Endometrium (tissue), 2 donors: ENCODE data around the gene RSPH9.

Experiments used
- FAIRE-seq: peaks from 2 replicates; lab custom pipeline; 2012; peaks lifted over from hg19 to GRCh38; lab: Jason Lieb, UNC
- donor health status: control.
- donor health status: control.

Gene RSPH9

DNA sequence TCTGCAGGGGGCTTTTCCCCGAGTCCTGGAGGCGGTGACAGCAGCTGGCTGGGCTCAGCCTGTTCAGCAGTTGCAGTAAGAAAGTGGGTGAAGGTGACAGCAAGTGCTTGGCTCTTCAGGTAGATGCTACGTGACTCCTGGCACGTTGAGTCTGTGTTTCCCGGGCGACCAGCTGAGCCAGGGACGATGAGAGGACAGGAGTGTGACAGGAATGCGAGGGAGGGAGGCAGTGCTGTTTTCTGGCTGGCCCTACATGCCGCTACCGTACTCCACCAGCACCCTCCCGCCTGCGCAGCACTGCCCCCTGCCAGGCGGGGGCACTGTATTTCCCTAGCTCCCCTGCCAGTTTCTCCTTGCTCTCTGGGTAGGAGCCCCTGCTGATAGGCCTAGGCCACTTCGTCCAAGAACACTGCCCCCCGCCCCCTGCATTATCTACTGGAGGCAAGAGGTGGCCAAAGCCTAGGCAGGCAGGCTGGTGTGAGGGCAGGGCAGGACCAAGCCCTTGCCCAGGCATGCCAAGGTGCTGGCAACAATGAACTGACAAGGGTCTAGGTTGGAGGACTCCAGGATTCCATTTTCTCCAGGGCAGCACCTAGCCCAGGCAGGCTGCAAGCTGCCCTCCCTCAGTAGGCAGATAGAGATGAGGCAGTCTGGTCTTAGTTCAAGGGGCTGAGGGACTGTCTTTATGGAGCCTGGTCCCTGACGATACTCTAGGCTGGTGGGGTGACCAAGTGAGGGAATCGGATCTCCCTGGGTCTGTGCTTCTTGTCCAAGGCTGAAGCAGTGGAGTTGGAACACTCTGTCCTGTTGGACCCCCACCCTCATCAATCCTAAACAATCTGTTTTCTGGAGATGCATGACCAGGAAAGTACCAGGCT is 23.6 kb downstream of the RSPH9 start:
- no peak for FAIRE-seq

DNA sequence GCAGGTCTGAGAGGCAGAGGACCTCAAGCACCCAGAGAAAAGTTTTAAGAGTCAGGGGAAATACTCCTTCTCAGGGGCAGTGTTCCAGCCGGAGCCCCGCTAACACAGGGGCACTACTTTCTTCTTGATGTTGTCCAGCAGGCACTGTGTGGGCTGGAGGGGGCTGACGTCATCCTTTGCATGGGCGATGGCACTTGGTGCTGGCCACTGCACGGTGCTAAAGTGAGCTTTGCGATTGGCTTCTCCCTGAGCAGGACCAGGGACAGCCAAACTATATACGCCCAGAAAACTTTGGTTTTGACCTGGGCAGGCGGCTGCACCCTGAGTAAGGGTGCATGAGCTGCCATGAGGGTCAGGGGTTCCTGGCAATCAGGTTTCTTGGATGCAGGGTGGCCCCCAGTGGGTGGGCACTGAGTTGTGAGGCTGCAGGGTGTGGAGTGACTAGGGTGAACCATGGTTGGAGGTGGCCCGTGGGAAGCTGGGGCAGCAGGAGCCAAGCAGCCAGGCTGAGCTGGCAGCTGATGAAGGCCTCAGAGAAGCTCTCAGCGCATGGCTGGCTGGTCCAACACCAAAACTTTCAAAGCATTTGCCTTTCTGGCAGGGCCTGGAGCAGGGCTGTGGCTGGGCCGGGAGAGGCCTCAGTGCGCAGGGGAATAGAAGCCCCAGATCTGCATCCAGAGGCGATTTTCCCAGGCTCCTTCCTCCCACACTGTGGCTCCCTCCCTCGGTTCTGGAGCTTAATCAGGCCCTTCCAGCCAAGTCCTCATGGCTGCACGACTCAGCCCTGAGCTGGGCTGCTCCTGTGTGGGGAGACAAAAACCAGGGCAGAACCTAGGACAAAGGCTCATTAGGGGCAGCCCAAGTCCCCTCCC is 24.4 kb downstream of the RSPH9 start:
- FAIRE-seq, result no peak

DNA sequence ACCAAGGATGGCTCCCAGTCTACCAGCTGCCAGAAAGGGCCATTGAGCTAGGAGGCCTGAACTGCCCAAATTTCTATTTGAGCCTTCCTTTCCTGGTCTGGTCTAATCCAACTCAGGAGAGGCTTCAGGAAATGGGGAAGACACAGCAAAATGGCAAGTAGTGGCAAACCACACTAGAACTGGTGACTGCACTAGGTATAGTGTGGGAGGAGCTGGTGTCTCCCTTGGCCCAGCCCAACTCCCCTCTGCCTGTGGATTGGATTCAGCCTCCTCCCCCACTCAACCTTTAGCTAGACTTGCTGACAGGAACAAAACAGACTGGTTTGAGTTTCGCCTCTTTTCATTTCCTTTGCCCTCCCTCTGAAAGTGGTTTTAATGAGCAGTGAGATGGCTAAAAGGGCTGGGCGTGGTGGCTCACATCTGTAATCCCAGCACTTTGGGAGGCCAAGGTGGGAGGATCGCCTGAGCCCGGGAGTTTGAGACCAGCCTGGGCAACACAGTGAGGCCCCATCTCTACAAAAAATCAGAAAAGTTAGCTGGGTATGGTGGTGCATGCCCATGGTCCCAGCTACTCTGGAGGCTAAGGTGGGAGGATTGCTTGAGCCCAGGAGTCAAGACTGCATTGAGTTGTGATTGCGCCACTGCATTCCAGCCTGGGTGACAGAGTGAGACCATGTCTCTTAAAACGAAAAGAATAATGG is 25.2 kb downstream of the RSPH9 start:
- FAIRE-seq, result no peak

DNA sequence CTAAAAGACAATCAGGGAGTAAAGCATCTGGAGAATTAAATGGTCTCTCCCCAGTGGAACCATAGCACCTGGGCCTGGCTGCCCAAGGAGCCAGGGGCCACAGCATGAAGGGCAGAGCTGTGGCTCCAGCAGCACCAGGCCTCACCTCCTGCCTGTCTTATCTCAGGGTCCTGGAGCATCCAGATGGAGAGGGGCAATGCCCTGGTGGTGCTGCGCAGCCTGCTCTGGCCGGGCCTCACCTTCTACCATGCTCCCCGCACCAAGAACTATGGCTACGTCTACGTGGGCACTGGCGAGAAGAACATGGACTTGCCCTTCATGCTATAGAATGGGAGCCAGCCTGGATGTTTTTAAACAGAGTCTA is 25.8 kb downstream of the RSPH9 start:
- FAIRE-seq, result no peak

DNA sequence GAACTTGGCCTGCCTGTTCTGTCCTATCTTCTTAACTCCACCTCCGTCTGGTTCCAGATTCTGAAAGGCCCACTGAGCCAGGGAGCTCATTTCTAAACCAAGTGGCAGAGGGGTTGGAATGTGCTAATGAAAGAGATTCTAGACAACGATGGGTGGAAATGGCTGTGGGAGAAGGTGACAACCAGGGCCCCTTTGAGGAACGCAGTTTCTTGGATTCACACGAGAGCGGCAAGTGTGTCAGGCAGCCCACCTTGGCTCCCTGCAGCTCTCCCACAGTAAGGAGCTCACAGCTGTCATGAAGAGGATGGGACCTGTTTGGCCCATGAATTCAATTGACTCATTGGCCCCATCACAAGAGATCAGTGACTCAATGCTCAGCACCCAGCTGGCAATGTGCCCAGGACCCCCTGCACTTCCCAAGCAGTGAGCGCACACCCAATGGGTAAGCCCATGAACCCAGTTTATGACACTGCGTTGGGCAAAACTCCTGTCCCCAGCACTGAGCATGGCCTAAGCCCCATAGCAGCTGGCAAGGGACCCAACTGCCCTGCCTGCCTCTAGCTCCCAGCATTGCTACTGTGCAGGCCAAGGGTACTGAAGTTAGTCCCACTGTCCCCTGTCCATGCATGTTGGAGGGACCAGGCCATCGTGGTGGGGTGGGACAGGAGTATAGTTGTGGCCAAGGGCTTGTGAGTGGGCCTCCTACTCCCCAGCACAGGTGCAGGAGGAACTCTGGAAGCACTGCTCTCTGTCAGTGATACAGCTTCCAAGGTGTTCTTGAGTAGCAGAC is 26.4 kb downstream of the RSPH9 start:
- FAIRE-seq, result no peak

DNA sequence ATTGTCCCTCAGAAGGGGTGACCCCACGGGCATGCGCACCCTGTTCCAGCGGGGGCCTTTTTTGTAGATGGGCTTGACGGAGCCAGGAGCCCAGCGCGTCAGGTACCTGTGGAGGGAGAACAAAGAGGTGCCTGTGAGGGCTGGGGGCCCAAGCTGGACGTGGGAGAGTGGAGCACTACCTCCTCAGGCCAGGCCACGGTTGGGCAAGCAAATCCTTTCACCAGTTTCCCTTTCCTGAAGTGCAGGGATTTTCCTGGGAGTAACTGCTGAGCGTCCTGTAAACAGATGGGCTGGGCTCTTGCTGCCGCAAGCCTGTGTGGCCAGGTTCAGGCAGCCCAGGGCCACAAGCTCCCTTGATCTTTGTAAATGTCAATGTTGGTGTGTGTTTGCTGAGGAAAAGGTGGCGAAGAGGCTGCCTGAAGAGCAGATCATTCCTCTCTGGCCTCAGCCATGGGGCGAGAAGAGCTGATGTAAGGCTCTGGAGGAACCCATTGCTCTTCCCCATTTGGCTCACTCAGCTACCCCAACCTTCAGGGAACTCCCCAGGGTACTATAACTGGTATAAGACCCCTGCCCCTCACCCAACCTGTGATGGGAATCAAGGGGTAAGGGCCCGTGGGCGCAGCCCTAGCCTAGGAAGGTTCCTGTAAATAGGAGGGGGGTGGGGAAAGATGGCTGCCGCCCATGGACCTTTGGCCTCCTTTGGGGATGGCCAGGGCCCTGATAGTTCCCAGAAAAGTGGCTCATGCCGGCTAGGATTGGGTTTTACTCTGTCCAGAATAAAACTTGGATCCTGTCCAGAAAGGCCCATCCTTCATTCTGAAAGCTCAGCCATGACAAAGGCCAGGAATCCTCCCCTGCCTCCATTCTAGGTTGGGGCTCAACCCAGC is 27.2 kb downstream of the RSPH9 start:
- FAIRE-seq, result no peak

DNA sequence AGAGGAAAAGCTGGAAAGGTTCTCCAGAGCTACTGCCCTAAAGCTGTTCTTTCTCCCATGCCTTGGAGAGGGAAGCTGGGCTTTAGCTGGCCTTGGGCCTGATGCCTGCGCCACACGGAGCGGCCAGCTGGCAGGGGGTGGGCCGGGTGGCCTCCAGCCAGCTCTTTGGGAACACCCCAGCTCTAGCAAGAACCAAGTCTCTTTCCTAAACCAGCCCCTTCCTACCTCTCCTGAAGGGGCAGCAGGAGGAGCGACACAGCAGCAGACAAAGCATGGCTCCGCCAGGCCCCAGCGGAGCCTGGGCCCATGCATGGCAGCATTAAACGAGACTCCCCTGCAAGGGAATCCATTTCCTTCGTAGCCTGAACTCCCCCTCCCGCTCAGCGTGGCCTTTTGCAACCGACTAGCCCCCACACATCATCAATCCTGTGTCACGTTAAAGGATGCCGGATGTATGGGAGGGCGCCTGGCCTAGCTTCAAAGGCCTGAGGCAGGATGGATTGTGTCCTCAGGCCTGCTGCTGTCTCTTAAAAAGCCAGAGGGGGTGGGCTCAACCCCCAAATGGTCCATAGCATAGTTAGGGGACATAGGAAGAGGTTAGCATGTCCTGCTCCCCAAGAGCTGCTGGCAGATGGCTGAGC is 28.7 kb downstream of the RSPH9 start:
- FAIRE-seq, result no peak

DNA sequence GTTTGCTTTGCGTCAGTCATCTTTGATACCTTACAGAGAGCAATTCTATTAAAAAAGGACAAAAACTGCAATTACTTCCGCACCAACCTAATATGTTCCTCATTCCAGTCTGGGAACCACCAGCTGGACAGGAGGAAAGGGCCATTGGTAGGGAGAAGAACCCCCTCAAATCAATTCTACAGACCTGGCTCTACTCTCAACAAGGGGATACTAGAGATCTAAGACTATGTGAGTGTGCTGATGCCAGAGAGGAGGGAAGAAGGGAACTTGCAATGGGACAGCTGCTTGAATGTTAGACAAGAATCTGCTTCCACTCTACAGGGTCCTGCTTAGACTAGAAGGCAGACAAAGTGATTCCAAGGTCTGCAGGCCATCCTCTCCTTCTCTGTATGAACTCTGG is 29.5 kb downstream of the RSPH9 start:
- no peak for FAIRE-seq

DNA sequence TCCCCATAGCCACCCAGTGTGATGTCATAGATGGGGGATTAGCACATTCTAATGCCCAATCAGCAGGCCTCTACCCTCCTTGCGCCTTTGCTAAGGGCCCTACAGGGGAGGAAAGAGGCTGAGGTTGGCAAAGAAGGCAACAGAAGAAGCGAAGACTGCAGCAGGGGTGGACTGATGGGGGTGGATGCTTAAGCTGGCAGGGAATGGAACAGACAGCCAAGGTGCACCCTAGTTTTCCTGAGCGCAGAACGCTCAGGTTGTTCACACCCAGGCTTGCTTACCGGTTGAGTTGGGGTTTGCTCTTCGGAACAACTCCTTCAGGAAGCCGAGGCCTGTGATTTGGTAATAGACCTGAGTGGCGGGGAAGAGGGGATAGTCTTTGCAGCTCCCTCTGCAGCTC is 30.1 kb downstream of the RSPH9 start:
- no peak for FAIRE-seq

DNA sequence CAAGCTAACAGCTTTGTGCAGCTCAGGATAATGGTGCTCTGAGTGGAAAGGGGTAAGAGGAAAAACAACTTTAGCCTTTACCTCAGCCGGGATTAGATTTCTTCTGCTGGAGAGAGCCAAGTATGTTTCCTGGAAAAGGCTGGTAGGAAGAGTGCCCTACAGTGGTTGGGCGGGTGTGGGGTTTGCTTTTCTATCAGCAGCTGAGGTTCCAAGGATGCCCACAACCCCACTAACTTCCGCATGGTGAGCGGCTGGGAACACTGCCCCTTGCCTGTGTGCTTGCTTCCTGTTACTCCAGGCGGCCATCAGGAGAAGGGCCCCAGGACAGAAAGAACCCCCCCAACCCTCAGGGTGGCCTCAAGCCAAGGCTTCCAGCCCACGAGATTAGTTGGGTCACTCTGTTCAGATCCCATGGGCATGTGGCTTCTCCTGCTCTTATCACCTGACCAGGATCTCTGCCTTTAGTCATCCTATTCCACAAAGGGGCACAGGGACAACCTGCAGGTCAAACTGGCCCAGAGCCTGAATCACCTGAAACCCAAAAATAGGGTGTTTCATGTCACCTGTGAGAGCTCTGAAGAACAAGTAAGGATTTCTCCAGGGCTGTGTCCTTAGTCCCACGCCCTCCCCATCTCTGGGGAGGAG is 32.2 kb downstream of the RSPH9 start:
- FAIRE-seq, result no peak

DNA sequence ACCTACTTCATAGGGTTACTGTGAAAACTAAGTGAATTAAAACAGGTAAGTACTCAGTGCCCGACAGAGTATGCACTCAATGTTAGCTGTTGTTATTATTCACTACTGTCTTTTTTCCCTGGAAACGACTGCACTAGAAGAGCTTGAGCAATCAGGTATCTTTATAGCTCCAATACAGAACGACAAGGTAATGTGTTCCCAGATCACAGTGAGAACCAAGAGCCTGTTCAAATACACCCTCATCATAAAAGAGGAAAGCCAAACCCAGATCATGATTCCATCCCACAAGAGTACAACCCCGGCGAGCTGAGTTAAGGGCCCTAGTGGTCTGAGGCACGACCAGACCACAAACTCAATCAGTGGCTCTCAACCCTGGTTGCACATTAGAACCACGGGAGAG is 32.9 kb downstream of the RSPH9 start:
- FAIRE-seq, result no peak

DNA sequence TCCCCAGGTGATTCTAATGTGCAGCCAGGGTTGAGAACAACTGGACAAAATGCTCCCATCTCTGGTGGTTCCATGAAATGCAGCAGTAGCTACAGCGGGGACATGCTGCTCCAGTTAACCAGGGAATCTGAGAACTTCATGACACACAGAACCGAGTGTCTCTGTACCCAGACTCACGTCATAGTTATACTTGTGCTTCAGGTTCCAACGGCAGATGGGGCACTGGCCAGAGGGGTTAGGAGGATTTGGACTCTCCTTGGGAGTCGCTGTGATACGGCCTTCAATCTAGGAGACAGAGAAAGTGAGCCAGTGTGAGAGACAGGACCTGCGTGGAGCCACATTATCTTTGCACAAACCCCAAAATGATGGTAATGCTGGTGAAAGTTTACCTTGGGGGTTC is 33.5 kb downstream of the RSPH9 start:
- FAIRE-seq, result no peak

DNA sequence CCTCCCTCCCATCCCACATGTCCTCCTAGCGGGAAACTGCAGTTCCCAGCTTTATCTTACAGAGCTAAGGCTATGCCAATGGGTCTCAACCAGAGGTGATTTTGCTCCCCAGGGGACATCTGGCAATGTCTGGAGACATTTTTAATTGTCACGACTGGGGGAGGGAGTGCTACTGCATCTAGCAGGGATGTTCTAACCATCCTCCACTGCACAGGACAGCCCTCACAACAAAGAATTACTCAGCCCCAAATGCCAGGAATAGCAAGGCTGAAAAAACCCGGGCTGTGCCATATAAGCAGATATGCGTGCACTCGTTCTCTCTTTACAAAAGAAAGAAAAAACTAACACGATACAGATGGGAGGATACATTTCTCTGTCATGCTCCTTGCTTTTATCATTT is 34.2 kb downstream of the RSPH9 start:
- no peak for FAIRE-seq

DNA sequence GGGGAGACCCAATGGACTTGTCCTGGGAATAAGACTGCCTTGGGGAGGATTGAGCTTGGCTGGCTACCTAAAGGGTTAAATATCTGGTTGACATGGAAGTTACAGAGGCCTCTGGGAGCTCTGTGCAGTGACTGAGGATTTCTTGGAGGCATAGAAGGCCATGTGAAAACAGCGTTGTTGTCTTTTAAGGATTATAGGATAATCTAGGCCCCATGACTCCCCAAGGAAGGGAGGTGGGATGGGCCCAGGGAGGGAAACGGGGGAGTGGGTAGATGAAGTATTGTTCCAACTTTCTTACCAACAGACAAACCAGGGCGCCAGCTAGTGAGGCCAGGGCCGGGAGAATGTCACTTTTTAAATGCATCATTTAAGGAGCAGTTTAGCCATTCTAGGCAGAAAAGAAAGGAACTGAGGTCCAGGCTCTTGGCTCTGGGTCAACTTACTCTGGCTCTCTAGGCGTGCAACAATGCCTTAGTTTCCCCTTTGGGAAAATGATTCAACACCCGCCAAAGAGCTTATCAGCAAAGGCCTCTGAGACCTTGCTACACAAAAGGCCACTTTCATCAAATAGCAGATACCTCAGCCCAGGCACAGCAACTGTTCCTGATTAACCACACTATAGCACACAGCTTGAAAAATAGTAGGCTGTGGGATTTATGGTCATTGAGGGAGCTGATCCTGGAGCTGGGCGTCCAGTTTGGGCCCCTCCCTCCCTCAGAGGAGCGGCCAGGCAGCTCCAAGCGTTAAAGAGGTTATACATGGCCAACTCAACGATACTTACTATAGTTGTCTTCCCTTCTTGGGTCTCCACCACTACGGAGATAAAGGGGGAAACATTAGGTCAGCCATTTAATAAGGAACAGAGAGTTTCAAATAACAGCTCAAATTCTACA is 35.7 kb downstream of the RSPH9 start:
- FAIRE-seq, result no peak

DNA sequence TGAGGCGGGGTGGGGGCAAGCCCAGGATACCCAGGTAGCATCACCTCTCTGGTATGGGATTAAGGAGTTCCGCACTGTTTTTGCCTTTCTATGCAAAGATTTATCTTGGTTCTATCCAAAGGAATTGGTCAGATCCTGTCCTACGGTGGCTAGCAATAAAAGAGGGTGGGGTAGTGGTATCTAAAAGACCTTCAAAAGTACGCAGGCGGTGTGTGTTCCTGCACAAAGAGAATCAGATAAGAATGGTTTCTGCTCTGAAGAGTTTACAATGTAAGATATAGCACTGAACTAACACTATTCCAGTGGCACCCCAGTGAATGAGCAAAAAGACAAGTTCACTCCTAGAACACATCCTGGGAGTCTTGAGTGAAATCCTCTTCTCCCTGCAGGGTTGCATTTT is 36.5 kb downstream of the RSPH9 start:
- no peak for FAIRE-seq

DNA sequence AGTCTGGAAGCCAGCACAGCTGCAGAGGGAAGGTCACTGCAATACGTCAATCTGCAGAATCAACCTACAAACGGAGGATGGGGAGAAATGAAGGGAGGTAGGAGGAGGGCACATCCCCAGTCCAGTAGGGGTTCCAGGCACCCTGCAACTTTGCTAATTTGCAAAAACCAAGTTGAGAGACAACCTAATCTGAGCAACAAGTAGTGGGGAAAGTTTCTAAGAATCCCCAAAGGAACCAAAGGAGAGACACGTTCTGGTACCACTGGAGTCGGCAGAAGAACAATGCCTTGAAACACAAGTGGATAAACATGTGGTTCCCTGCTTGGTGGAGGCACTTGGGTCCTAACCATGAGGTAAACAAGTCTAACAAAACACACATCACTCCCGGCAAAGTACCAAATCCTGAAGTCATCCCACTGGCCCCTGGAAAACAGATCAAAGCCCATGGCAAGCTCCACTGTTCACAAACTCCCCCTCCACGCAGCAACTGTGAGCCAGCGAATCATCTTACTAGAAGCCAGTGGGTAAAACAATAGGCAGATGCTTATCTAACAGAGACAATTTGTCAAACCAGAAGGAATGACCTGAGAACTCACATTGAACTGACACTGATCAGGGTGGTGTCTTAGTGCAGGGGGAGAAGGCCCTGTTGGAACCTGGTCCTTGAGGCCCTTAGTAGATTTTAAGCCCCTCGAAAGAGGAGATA is 38.0 kb downstream of the RSPH9 start:
- no peak for FAIRE-seq

DNA sequence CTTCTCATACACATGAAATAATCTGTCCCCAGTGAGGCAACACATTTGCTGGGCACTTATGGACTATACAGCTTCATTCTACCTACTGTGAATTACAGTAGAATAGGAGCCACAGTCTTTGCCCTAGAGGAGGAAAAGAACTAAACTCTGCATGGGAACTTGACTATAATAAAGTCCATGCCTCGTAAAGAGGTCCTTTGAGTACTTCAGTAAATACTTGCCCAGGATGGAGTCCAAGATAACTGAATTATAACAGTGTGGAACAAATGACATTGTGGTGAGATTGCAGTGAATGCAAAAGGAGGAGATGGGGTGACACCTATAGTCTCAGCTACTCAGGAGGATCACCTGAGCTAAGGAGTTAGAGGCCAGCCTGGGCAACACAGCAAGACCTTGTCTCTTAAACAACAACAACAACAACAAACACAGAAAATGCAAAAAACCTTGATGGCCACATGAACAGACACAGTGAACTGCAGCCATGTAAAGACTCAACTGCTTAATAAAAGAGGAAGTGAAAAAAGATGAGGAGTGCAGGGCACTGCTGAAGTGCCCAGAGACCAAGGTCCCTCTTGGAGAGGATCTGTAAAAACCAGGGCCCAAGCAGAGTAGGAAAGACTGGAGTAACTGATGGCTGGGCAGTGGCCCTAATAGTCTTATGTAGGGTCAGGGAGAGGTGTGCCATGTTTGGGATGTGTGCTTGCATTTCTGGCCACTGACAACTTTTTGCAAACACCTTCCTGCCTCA is 39.0 kb downstream of the RSPH9 start:
- FAIRE-seq, result no peak

DNA sequence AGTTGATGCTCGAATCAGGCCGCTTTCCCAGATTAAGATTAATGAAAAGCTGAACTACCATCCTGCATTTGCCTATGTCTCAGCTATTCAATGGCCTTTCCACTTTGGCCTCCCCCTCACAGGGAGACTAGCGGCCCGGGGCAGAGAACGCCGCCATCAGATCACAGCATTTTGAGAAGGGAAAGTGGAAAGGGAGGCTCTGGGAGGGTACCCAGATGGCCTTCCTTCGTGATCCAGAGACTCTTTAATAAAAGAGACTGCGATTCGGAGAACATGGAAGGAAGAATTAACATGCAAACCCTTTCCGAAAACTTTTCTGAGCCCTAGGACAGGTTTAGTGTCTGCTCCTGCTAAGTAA is 42.2 kb downstream of the RSPH9 start:
- FAIRE-seq, result no peak
